ENCODE measurements around the gene CENPI. TPM values are rescaled to one million over a fixed set of nuclear protein-coding genes. Genes with fewer than 3 reads are reported as not detected.

The CENPI gene
- polyA plus RNA-seq, 6 donors from 2014 or later: 0.26 to 0.60 (median 0.41) TPM; not detected in 2

- ATAC-seq (ENCODE audit: low read depth in 2 of 2): no peak
- Mint-ChIP-seq H3K36me3 (no peaks in the 10 kb centered on the region), H3K27me3 (no peaks in the 10 kb centered on the region), H3K9me3 (peaks cover 0 to 2% (median 0%) of the 10 kb centered on the region in 7 donors), H3K27ac (peak overlapping the region in 2 of 6 donors; percentile 4 to 27), H3K4me3 (no peak overlapping the region), H3K4me1 (no peaks in the 10 kb centered on the region)
- no peak for DNase-seq
Observed at GRCh38 chrX:101091817-101092216, 6.2 kb upstream of the CENPI start.

GRCh38 chrX:101108284-101108683 is 10.3 kb downstream of the CENPI start:
- Mint-ChIP-seq H3K4me3 (no peak overlapping the region), H3K36me3 (no peaks in the 10 kb centered on the region), H3K27ac (peak overlapping the region in 1 of 6 donors; percentile 24), H3K27me3 (no peaks in the 10 kb centered on the region), H3K4me1 (no peaks in the 10 kb centered on the region), H3K9me3 (no peaks in the 10 kb centered on the region)
- ATAC-seq (ENCODE audit: low read depth in 2 of 2): no peak
- DNase-seq: no peak

DNA sequence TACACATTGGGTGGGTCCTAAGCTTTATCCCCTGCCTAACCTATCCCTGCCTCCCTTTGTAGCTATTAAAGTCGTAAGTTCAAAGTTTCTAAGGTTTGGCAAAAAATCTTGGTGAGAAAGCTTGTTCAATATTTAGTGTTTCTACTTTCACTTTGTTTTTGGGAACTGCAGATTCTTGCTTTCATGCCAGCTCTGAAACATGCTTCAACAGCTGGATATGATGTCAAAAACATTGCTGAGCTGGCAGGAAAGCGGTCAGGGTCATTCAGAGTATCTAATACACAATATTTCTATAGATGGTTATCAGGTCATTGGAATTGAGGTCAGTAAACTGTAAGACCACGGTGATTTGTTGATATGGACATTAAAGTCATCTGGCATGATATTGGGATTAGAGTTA is 19.7 kb downstream of the CENPI start:
- H3K4me1 Mint-ChIP-seq: no peaks in the 10 kb centered on the region
- H3K36me3 Mint-ChIP-seq: peaks cover 0 to 4% of the 10 kb centered on the region in 2 donors
- peaks cover 0 to 4% (median 0%) of the 10 kb centered on the region in 7 donors for H3K9me3 Mint-ChIP-seq
- H3K27me3 Mint-ChIP-seq: no peaks in the 10 kb centered on the region
- peak overlapping the region in 2 of 6 donors; percentile 25 to 81 for H3K27ac Mint-ChIP-seq
- H3K4me3 Mint-ChIP-seq: no peak overlapping the region
- no peak for ATAC-seq (ENCODE audit: low read depth in 2 of 2)
- no peak for DNase-seq

- H3K27ac Mint-ChIP-seq: no peak overlapping the region
- H3K4me3 Mint-ChIP-seq: no peak overlapping the region
- DNase-seq (no peak), ATAC-seq (ENCODE audit: low read depth in 2 of 2) (no peak)
- no peaks in the 10 kb centered on the region for H3K4me1 Mint-ChIP-seq
- H3K36me3 Mint-ChIP-seq: peaks cover 0 to 7% of the 10 kb centered on the region in 2 donors
- no peaks in the 10 kb centered on the region for H3K27me3 Mint-ChIP-seq
- H3K9me3 Mint-ChIP-seq: peaks cover 0 to 4% (median 0%) of the 10 kb centered on the region in 7 donors
Observed at GRCh38 chrX:101136235-101136634, 38.2 kb downstream of the CENPI start.

Other genes starting within 250 kb of the CENPI start
- gene NOX1, start 223.8 kb upstream of the CENPI start, polyA plus RNA-seq (ENCODE audit: low read depth in 6 of 6): not detected
- gene XKRX, start 169.3 kb upstream of the CENPI start, polyA plus RNA-seq (ENCODE audit: low read depth in 6 of 6): 1 to 10 TPM; 1.5 to 2.8 (median 2.3) TPM
- gene ARL13A, start 128.5 kb upstream of the CENPI start, polyA plus RNA-seq (ENCODE audit: low read depth in 6 of 6): not detected
- gene TRMT2B, start 46.1 kb upstream of the CENPI start, polyA plus RNA-seq (ENCODE audit: low read depth in 6 of 6): 10 to 100 TPM; 41.4 to 75.7 (median 52.0) TPM
- gene TMEM35A, start 19.3 kb upstream of the CENPI start, polyA plus RNA-seq (ENCODE audit: low read depth in 6 of 6): not detected
- not detected for gene DRP2, start 121.6 kb downstream of the CENPI start, polyA plus RNA-seq (ENCODE audit: low read depth in 6 of 6)
- gene TAF7L, start 193.1 kb downstream of the CENPI start, polyA plus RNA-seq (ENCODE audit: low read depth in 6 of 6): not detected

Data from naive B cell (primary cell).